ENCODE measurements around the gene TRIM31. TPM values are rescaled to one million over a fixed set of nuclear protein-coding genes. Genes with fewer than 3 reads are reported as not detected.

Gene TRIM31
- total RNA-seq, 1 donor from 2014 or later: not detected

DNA sequence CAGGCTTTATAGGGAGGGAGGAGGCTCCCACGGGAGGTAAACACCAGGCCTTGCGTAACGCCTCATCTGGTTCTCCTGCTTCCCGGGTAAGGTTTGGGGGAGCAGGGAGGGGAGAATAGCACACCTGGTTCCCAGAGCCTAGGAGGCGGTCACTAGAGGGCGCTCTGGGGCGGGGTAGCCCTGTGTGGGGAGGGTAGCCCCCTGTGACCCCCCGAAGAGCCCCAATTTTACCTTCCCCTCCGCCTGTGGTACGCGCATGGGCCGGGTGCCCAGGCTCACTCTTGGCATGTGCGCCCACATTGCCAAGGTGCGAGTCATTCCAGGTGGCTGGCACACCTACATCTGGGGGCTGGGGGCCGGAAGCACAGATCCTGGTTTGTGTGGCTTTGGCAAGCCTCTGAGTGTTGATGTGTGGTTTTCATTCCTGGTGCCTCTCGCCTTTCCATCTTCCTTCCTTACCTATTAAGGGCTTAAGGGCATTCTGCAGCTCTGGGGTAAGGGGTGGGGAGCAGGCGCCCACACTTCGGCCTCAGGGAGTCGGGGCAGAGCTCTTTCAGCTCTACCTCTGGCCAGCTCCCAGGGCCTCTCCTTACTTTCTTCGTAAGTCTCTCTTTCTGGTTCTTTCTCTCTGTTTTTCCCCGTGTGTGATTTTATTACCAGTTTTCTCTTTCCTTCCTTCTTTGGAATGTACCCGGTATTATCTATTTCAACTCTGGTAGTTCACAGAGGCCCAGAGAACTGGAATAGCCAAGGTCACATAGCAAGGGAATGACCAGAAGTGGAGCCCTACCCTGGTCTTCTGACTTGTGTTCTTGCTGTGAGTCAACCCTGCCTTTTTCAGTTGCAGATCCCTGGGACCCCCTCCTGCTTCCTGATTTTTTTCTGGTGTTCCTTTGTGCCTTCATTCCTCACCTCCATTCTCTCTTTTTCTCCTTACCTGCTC, 36.8 kb downstream of the TRIM31 start:
- no peak for FAIRE-seq
- Mint-ChIP-seq H3K27ac (ENCODE audit: unreplicated experiment) (peak overlapping the region; percentile 70), H3K4me3 (ENCODE audit: unreplicated experiment) (peak overlapping the region; percentile 51)

DNA sequence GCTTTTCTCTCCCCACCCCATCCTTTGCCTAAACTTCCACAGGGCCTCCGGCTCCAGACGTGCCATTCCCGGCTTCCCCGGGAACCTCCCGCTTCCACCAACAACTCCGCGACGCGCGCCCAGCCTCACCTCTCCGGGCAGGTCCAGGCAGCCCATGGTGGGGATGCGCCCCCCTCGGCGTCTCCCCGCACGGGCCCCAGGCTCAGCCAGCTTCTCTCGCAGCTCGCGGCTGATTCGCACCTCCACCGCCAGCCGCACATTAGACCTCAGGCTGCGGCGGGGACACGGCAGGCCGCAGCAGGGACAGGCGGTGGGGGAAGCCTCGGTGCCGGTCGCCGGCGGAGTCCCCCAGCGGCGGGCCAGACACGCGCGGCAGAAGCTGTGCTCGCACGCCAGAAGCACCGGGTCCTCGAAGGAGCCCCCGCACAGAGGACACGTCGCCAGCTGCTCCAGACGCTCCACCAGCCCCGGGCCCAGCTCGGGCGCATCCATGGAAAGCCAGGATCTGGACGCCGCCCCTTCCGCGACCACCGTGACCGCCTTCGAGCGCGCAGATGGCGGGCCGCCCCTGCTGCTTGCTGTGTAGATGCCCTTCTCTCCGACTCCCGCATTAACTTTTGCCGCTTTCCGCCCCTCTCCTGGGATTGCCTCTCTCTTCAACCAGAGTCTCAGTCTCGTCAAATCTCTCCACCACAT, 37.6 kb downstream of the TRIM31 start, which contains the start of gene RNF39:
RNF39 (minus strand) TSS at position 676 of the 696 bp plus-strand sequence; CDS start at position 492, 184 bp downstream.
- Mint-ChIP-seq H3K27me3 (ENCODE audit: low read depth, unreplicated experiment) (peaks cover 90% of the 10 kb centered on the region), H3K27ac (ENCODE audit: unreplicated experiment) (peak within 1 kb of the TSS; percentile 70), H3K36me3 (ENCODE audit: low read depth, unreplicated experiment) (peaks cover 24% of the 10 kb centered on the region), H3K9me3 (ENCODE audit: unreplicated experiment) (peaks cover 11% of the 10 kb centered on the region), H3K4me3 (ENCODE audit: unreplicated experiment) (peak within 1 kb of the TSS; percentile 76), H3K4me1 (ENCODE audit: low read depth, unreplicated experiment) (peaks cover 15% of the 10 kb centered on the region)
- peak within 1 kb of the TSS; percentile 74 for H3K4me2 ChIP-seq (ENCODE audit: low read length)
- no peaks in the 10 kb centered on the region for H3K9me3 ChIP-seq (ENCODE audit: insufficient read depth, low read depth, low read length)
- peaks cover 83% of the 10 kb centered on the region for H3K27me3 ChIP-seq (ENCODE audit: insufficient read depth, low read length)
- DNase-seq (ENCODE audit: low read depth): no peak
- no peak for FAIRE-seq
- H3K4me1 ChIP-seq (ENCODE audit: insufficient read depth, low read length): peaks cover 10% of the 10 kb centered on the region
- H3K79me2 ChIP-seq (ENCODE audit: insufficient read depth, low read length): no peaks in the 10 kb centered on the region
- H3K4me3 ChIP-seq (ENCODE audit: insufficient read depth, low read depth, low read length): peak within 1 kb of the TSS; percentile 3
- H2AFZ ChIP-seq (ENCODE audit: low read depth, low read length): peak within 1 kb of the TSS; percentile 41
- no peak within 1 kb of the TSS for H3K9ac ChIP-seq (ENCODE audit: low read length)
- TF ChIP-seq EZH2 (IDR thresholded peaks at IDR 0.05; ENCODE audit: insufficient read depth, low read length): peak; percentile 90
- TF ChIP-seq, protein P1, sequence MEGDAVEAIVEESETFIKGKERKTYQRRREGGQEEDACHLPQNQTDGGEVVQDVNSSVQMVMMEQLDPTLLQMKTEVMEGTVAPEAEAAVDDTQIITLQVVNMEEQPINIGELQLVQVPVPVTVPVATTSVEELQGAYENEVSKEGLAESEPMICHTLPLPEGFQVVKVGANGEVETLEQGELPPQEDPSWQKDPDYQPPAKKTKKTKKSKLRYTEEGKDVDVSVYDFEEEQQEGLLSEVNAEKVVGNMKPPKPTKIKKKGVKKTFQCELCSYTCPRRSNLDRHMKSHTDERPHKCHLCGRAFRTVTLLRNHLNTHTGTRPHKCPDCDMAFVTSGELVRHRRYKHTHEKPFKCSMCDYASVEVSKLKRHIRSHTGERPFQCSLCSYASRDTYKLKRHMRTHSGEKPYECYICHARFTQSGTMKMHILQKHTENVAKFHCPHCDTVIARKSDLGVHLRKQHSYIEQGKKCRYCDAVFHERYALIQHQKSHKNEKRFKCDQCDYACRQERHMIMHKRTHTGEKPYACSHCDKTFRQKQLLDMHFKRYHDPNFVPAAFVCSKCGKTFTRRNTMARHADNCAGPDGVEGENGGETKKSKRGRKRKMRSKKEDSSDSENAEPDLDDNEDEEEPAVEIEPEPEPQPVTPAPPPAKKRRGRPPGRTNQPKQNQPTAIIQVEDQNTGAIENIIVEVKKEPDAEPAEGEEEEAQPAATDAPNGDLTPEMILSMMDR (IDR thresholded peaks at IDR 0.05; ENCODE audit: insufficient read depth, low read depth, low read length): no peak
- H4K20me1 ChIP-seq (ENCODE audit: insufficient read depth, low read length): peaks cover 10% of the 10 kb centered on the region
- no peak within 1 kb of the TSS for H3K27ac ChIP-seq (ENCODE audit: low read depth, low read length)
- H3K36me3 ChIP-seq (ENCODE audit: insufficient read depth, low read length): no peaks in the 10 kb centered on the region

More for the DNA sequence above, 36.8 kb downstream of the TRIM31 start:
- H2AFZ ChIP-seq (ENCODE audit: low read depth, low read length): peak overlapping the region; percentile 41
- H3K27me3 ChIP-seq (ENCODE audit: insufficient read depth, low read length): peaks cover 81% of the 10 kb centered on the region
- no peak overlapping the region for H3K9ac ChIP-seq (ENCODE audit: low read length)
- H3K9me3 Mint-ChIP-seq (ENCODE audit: unreplicated experiment): peaks cover 8% of the 10 kb centered on the region
- peaks cover 20% of the 10 kb centered on the region for H3K36me3 Mint-ChIP-seq (ENCODE audit: low read depth, unreplicated experiment)
- H3K9me3 ChIP-seq (ENCODE audit: insufficient read depth, low read depth, low read length): no peaks in the 10 kb centered on the region
- H3K27me3 Mint-ChIP-seq (ENCODE audit: low read depth, unreplicated experiment): peaks cover 84% of the 10 kb centered on the region
- peak overlapping the region; percentile 74 for H3K4me2 ChIP-seq (ENCODE audit: low read length)
- H3K4me1 ChIP-seq (ENCODE audit: insufficient read depth, low read length): peaks cover 10% of the 10 kb centered on the region
- no peak for DNase-seq (ENCODE audit: low read depth)
- peaks cover 6% of the 10 kb centered on the region for H4K20me1 ChIP-seq (ENCODE audit: insufficient read depth, low read length)
- H3K79me2 ChIP-seq (ENCODE audit: insufficient read depth, low read length): no peaks in the 10 kb centered on the region
- H3K4me3 ChIP-seq (ENCODE audit: insufficient read depth, low read depth, low read length): no peak overlapping the region
- H3K27ac ChIP-seq (ENCODE audit: low read depth, low read length): no peak overlapping the region
- peaks cover 12% of the 10 kb centered on the region for H3K4me1 Mint-ChIP-seq (ENCODE audit: low read depth, unreplicated experiment)
- TF ChIP-seq, protein P1 (IDR thresholded peaks at IDR 0.05; ENCODE audit: insufficient read depth, low read depth, low read length): peak; percentile 4
- no peak for TF ChIP-seq EZH2 (IDR thresholded peaks at IDR 0.05; ENCODE audit: insufficient read depth, low read length)
- H3K36me3 ChIP-seq (ENCODE audit: insufficient read depth, low read length): no peaks in the 10 kb centered on the region

Measured in astrocyte (in vitro differentiated cells and primary cell).